Stimulated activated CD4-positive, alpha-beta T cell treated with anti-CD3 and anti-CD28 coated beads, Interleukin-12 subunit alpha, Interleukin-12 subunit beta, amount 100 ng/mL, for 24 hours (primary cell): Measurements from ENCODE around the gene MTNR1A.

Experiments used
- DNase-seq, 2 experiments: peaks; one replicate each; pipeline ENCODE4 v3.0.0-alpha.2; 2020; ENCODE audit warnings: low read depth in 2 of 2

The MTNR1A gene

GRCh38 chr4:186487726-186488125 is 67.6 kb downstream of the MTNR1A start:
- no peak for DNase-seq

DNA sequence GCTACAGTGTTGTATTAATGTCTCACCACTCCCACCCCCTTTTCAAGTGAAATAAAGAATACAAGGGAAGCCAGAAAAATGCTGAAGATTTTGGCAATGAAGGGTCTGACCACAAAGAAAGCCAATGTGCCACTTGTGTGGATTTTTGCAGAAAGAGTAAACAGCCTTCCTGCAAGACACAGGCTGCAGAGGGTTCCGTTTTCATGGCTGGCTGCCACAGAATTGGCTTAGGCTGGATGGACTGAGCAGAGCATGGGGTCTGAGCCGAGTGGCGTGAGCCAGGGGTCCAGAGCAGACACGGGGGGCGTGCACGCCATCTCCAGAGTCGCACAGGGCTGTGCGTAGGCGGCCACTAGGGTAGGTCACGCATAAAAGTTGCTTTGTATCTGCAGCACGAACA is 69.2 kb downstream of the MTNR1A start:
- DNase-seq: no peak

DNA sequence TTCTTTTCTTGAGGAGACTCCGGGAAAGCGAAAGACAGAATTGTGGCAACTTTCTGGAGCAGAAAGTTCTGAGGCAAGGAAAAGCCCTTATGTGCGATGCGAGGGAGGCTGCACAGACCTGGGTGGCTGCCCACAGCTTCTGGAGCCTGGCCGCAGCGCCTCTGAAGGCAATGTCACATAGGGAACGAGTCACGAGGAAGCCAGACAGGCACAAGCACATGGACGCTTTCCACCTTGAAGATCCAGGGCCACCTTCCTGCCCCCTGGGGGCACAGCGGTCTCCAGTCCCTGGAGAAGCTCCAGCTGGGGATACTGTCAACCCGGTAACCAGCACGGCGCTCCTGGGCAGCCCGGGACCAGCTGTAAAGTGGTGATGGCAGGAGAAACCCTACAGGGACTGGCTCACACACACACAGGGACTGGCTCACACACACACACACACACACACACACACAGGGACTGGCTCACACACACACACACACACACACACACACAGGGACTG is 69.8 kb downstream of the MTNR1A start:
- no peak for DNase-seq

GRCh38 chr4:186485150-186485549 is 70.2 kb downstream of the MTNR1A start:
- DNase-seq: no peak

DNA sequence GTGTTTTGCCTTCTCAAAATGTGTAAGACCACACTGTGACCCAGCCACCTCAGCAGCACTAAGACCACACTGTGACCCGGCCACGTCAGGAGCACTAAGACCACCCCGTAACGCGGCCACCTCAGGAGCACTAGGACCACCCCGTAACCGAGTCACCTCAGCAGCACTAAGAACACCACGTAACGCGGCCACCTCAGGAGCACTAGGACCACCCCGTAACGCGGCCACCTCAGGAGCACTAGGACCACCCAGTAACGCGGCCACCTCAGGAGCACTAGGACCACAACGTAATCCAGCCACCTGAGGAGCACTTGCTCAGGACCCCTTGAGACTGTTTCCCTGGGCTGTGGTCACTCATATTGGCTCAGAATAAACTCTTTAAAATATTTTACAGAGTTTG is 71.7 kb downstream of the MTNR1A start:
- DNase-seq: no peak
